Measurements from ENCODE around the gene MAP3K2.
A peak's percentile ranks its signal among the peaks of the same experiment; 100 is the strongest.

DNA sequence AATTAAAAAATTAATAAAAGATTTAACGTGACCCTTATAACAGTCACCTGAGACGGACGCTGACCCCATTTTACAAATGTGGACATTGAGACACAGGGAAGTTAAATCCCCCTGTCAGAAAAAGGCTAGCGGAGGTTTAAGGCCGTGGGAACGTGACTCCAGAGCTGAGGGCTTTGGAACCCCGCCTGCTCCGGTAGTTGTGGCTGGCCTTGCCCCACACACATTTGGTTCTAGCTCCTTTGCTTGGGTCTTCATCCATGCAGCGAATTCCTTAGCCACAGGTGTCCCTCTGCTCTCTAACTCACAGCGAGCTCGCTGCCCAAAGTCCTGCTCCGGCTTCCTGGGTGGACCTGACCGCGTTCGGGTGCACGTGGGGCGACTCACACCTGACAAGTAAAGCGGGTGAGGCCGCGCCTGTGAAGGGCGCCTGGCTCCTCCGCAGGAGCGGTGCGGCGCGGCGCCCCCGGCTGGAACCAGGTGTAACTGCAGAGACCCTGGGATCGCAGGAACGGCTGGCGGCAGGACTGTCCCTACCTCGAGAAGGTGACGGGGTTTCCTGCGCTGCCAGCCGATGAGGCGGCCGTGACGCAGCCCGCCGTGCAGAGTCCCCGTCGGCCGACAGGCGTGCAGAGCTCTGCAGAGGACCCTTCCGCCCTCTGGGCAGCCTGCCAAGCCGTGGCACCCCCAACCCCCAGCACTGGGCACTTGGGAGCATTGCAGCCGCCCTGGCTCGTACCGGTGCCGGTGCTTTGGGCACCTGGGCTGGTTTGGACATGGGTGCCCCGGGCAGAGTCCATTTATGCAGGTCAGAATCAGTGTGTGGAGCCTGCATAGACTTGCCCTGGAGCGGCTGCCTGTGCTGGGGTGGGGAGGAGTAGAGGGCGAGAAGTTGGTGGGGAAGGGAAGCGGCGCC is 28.1 kb upstream of the MAP3K2 start:
- TF ChIP-seq, protein P1, sequence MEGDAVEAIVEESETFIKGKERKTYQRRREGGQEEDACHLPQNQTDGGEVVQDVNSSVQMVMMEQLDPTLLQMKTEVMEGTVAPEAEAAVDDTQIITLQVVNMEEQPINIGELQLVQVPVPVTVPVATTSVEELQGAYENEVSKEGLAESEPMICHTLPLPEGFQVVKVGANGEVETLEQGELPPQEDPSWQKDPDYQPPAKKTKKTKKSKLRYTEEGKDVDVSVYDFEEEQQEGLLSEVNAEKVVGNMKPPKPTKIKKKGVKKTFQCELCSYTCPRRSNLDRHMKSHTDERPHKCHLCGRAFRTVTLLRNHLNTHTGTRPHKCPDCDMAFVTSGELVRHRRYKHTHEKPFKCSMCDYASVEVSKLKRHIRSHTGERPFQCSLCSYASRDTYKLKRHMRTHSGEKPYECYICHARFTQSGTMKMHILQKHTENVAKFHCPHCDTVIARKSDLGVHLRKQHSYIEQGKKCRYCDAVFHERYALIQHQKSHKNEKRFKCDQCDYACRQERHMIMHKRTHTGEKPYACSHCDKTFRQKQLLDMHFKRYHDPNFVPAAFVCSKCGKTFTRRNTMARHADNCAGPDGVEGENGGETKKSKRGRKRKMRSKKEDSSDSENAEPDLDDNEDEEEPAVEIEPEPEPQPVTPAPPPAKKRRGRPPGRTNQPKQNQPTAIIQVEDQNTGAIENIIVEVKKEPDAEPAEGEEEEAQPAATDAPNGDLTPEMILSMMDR (IDR thresholded peaks at IDR 0.05): peak; percentile 46 to 88 (median 74)
- peak in 1 of 2 donors; percentile 5 for TF ChIP-seq POLR2A (IDR thresholded peaks at IDR 0.05)

Data from thyroid gland (tissue), 4 donors.